ENCODE data around the gene DBX1. TPM values are rescaled to one million over a fixed set of nuclear protein-coding genes. Genes with fewer than 3 reads are reported as not detected.
A peak's percentile ranks its signal among the peaks of the same experiment; 100 is the strongest.

DBX1 gene
- total RNA-seq, 2 donors from 2014 or later, result not detected

DNA sequence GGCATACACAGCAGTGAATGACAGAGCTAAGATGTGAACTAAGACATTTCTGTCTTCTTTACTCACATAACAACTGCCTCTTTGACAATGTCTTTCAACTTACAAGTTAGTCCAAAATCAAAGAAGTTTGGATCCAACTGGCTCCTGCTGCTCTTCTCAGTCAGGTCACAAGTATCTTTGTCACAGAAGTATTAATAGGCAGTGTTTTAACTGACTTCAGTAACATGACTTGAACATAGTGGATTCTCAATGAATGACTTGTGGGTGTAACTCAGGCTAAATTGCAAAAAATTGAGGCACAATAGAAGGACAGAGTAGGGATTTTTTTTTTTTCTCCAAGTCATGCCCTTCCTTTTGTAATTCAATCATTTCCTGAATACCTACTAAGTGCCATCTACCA lies 22.6 kb downstream of the DBX1 start:
- Mint-ChIP-seq H3K36me3 (ENCODE audit: low read depth) (no peaks in the 10 kb centered on the region), H3K27me3 (ENCODE audit: insufficient read depth) (peaks cover 45% of the 10 kb centered on the region), H3K4me1 (no peaks in the 10 kb centered on the region), H3K27ac (no peak overlapping the region), H3K4me3 (no peak overlapping the region), H3K9me3 (peaks cover 7% of the 10 kb centered on the region)
- no peaks in the 10 kb centered on the region for H3K36me3 ChIP-seq (ENCODE audit: control insufficient read depth, insufficient read depth, low read length)
- H3K4me1 ChIP-seq (ENCODE audit: control insufficient read depth, insufficient read depth, low read length), result no peaks in the 10 kb centered on the region
- peaks cover 8% of the 10 kb centered on the region for H3K27me3 ChIP-seq (ENCODE audit: control insufficient read depth, insufficient read depth, low read length, poor library complexity, severe bottlenecking)
- H3K27ac ChIP-seq (ENCODE audit: low read depth, low read length), result no peak overlapping the region
- TF ChIP-seq, protein P1, sequence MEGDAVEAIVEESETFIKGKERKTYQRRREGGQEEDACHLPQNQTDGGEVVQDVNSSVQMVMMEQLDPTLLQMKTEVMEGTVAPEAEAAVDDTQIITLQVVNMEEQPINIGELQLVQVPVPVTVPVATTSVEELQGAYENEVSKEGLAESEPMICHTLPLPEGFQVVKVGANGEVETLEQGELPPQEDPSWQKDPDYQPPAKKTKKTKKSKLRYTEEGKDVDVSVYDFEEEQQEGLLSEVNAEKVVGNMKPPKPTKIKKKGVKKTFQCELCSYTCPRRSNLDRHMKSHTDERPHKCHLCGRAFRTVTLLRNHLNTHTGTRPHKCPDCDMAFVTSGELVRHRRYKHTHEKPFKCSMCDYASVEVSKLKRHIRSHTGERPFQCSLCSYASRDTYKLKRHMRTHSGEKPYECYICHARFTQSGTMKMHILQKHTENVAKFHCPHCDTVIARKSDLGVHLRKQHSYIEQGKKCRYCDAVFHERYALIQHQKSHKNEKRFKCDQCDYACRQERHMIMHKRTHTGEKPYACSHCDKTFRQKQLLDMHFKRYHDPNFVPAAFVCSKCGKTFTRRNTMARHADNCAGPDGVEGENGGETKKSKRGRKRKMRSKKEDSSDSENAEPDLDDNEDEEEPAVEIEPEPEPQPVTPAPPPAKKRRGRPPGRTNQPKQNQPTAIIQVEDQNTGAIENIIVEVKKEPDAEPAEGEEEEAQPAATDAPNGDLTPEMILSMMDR (conservative IDR thresholded peaks at IDR 0.05), result no peak
- H3K9me3 ChIP-seq (ENCODE audit: control insufficient read depth, low read length), result peaks cover 5% of the 10 kb centered on the region
- H3K4me3 ChIP-seq (ENCODE audit: low read length), result no peak overlapping the region
- DNase-seq, result no peak
- H3K9ac ChIP-seq (ENCODE audit: extremely low read depth, low read length, poor library complexity, severe bottlenecking), result no peak overlapping the region

DNA sequence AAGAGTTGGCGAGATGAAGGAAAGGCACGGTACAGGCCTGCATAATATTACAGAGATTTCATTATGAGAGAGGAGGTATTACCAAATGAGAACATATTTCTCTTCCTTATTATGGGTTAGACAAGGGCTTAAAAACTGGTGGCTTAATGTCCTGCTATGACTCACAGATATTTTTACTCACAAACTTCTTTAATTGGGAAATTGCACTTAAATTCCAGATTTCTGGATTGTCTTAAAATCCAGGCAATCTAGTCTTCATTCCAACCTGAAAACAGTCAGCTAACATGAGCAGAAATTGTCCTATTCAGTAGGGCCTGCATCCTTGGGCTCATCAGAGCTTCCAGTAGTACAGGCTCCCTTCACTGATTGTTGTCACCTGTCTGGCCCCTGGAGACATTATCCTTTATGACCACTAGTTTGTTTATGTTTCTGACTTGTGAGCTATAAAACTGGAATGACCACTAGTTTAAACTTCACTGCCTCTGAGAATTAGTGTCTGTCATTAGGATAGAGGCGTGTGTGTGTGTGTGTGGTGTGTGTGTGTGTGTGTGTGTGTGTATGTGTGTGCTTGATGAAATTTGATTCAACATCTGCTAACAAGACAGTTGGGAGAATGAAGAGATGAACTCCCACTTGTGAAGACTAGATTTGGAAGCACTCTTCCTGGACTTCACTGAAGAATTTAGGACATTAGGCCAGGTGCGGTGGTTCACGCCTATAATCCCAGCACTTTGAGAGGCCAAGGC lies 25.1 kb downstream of the DBX1 start:
- Mint-ChIP-seq H3K4me3 (no peak overlapping the region), H3K36me3 (ENCODE audit: low read depth) (no peaks in the 10 kb centered on the region), H3K27ac (no peak overlapping the region), H3K27me3 (ENCODE audit: insufficient read depth) (peaks cover 62% of the 10 kb centered on the region), H3K9me3 (no peaks in the 10 kb centered on the region), H3K4me1 (no peaks in the 10 kb centered on the region)
- Histone ChIP-seq H3K36me3 (ENCODE audit: control insufficient read depth, insufficient read depth, low read length) (no peaks in the 10 kb centered on the region), H3K9me3 (ENCODE audit: control insufficient read depth, low read length) (no peaks in the 10 kb centered on the region), H3K27ac (ENCODE audit: low read depth, low read length) (no peak overlapping the region), H3K27me3 (ENCODE audit: control insufficient read depth, insufficient read depth, low read length, poor library complexity, severe bottlenecking) (peaks cover 8% of the 10 kb centered on the region), H3K4me1 (ENCODE audit: control insufficient read depth, insufficient read depth, low read length) (no peaks in the 10 kb centered on the region), H3K9ac (ENCODE audit: extremely low read depth, low read length, poor library complexity, severe bottlenecking) (no peak overlapping the region), H3K4me3 (ENCODE audit: low read length) (no peak overlapping the region)
- TF ChIP-seq, protein P1 (conservative IDR thresholded peaks at IDR 0.05), result no peak
- 84 to 92% methylated on average over 3 to 5 of the region's 5 CpGs for WGBS, 2 experiments (ENCODE audit: insufficient coverage in 1 of 2, insufficient read length in 1 of 2)
- DNase-seq, result no peak

DNA sequence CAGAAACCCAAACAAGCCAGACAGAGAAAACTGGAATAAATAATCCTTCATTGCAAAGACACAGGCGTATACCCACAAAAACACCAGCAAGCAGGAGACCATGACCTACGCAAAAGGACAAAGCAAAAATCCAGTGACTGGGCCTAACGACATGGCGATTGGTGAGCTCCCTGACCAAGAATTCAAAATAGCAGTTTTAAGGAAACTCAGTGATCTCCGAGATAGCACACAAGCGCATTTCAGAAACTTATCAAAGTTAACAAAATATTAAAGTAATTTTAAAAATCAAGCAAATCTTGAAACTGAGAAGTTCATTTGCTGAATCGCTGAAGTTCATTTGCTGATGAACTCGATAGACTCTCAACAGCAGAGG lies 27.6 kb downstream of the DBX1 start:
- Mint-ChIP-seq H3K36me3 (ENCODE audit: low read depth) (no peaks in the 10 kb centered on the region), H3K4me3 (peak overlapping the region; percentile 60), H3K9me3 (no peaks in the 10 kb centered on the region), H3K27ac (no peak overlapping the region), H3K4me1 (no peaks in the 10 kb centered on the region), H3K27me3 (ENCODE audit: insufficient read depth) (peaks cover 58% of the 10 kb centered on the region)
- Histone ChIP-seq H3K36me3 (ENCODE audit: control insufficient read depth, insufficient read depth, low read length) (no peaks in the 10 kb centered on the region), H3K9ac (ENCODE audit: extremely low read depth, low read length, poor library complexity, severe bottlenecking) (no peak overlapping the region), H3K27me3 (ENCODE audit: control insufficient read depth, insufficient read depth, low read length, poor library complexity, severe bottlenecking) (peaks cover 8% of the 10 kb centered on the region), H3K4me3 (ENCODE audit: low read length) (no peak overlapping the region), H3K4me1 (ENCODE audit: control insufficient read depth, insufficient read depth, low read length) (no peaks in the 10 kb centered on the region), H3K9me3 (ENCODE audit: control insufficient read depth, low read length) (no peaks in the 10 kb centered on the region), H3K27ac (ENCODE audit: low read depth, low read length) (no peak overlapping the region)
- no peak for DNase-seq
- TF ChIP-seq, protein P1 (conservative IDR thresholded peaks at IDR 0.05), result peak; percentile 57
- 67 to 68% methylated on average over 8 of the region's 8 CpGs for WGBS, 2 experiments (ENCODE audit: insufficient coverage in 1 of 2, insufficient read length in 1 of 2)
